OCI-LY7 (cell line): Measurements from ENCODE around the gene DNAI2. TPM values are rescaled to one million over a fixed set of nuclear protein-coding genes. Genes with fewer than 3 reads are reported as not detected.

Source experiments
- BruUV-seq: library from RNA; stranded (reverse); fragments of 400-500 nt; replicated peaks from 2 replicates; lab custom pipeline; 2021; lab: Mats Ljungman, UMichigan
- CTCF ChIA-PET: fragments of 300-600 bp; sonication (Branson Sonifier 250); formaldehyde crosslinking; loops from one replicate; lab custom pipeline; 2022; ENCODE audit warnings: antibody characterized with exemption; ENCODE audit not compliant: unreplicated experiment; lab: Charles Lee
- POLR2A ChIA-PET: fragments of 300-600 bp; sonication (Branson Sonifier 250); formaldehyde crosslinking; loops from one replicate; lab custom pipeline; 2022; ENCODE audit warnings: antibody characterized with exemption; lab: Charles Lee
- DNase-seq: peaks from one replicate; pipeline ENCODE4 v3.0.0-alpha.2; 2015; ENCODE audit warnings: low spot score
- H2AFZ ChIP-seq: fragments of 200-600 bp; sonication (generic), shearing (Covaris generic); 2 replicates; pipeline ENCODE4 v1.6.1; 2014; ENCODE audit warnings: mild to moderate bottlenecking, antibody characterized with exemption, low read length, moderate library complexity
- H3K27ac ChIP-seq: fragments of 200-600 bp; sonication (generic); 2 replicates; pipeline ENCODE4 v1.5.1; 2014; ENCODE audit warnings: mixed run types, low read depth, mild to moderate bottlenecking, moderate library complexity, low read length, inconsistent platforms; ENCODE audit not compliant: poor library complexity, severe bottlenecking
- H3K36me3 ChIP-seq: fragments of 200-600 bp; sonication (generic); 2 replicates; pipeline ENCODE4 v1.6.1; 2014; ENCODE audit warnings: mild to moderate bottlenecking, antibody characterized with exemption, low read length, moderate library complexity, mixed read lengths; ENCODE audit not compliant: insufficient read depth
- H3K4me1 ChIP-seq: fragments of 200-600 bp; sonication (generic); 2 replicates; pipeline ENCODE4 v1.5.1; 2014; ENCODE audit warnings: mild to moderate bottlenecking, low read length; ENCODE audit not compliant: insufficient read depth, poor library complexity, severe bottlenecking
- H3K4me2 ChIP-seq: fragments of 200-600 bp; sonication (generic); 2 replicates; pipeline ENCODE4 v1.6.1; 2014; ENCODE audit warnings: mild to moderate bottlenecking, low read length
- H3K4me3 ChIP-seq: fragments of 200-600 bp; sonication (generic); 2 replicates; pipeline ENCODE4 v1.5.1; 2014; ENCODE audit warnings: mild to moderate bottlenecking, low read depth, low read length; ENCODE audit not compliant: poor library complexity, severe bottlenecking
- H3K79me2 ChIP-seq: fragments of 200-600 bp; sonication (generic); 2 replicates; pipeline ENCODE4 v1.6.1; 2016; ENCODE audit warnings: low read depth, mild to moderate bottlenecking, low read length, moderate library complexity, mixed read lengths; ENCODE audit not compliant: insufficient read depth
- H3K9me2 ChIP-seq: fragments of 200-600 bp; sonication (generic); 2 replicates; pipeline ENCODE4 v1.6.1; 2016; ENCODE audit warnings: mild to moderate bottlenecking, low read length, mixed read lengths; ENCODE audit not compliant: insufficient read depth
- H3K9me3 ChIP-seq: fragments of 200-600 bp; sonication (generic); 2 replicates; pipeline ENCODE4 v1.6.1; 2014; ENCODE audit warnings: mild to moderate bottlenecking, mixed run types, low read length, mixed read lengths
- H4K20me1 ChIP-seq: fragments of 200-600 bp; sonication (generic); 2 replicates; pipeline ENCODE4 v1.6.1; 2014; ENCODE audit warnings: mild to moderate bottlenecking, antibody characterized with exemption, low read length, moderate library complexity, mixed read lengths; ENCODE audit not compliant: insufficient read depth
- EZH2phosphoT487 ChIP-seq: fragments of 200-600 bp; sonication (generic); IDR thresholded peaks from 2 replicates; pipeline ENCODE4 v1.6.1; 2018; ENCODE audit warnings: low read depth, borderline replicate concordance, mild to moderate bottlenecking, mixed run types, antibody characterized with exemption, low read length, moderate library complexity, mixed read lengths
- intact Hi-C: fragments of 100-400 bp; cut with micrococcal nuclease; formaldehyde crosslinking; loops from one replicate; pipeline ENCODE4 v1.10.0; 2022; ENCODE audit not compliant: unreplicated experiment
- total RNA-seq, 2 experiments: library from RNA; depleted of rRNA in 1 of 2; stranded (reverse); fragments of >200 nt in 1 of 2; shearing (Covaris generic) in 1 of 2; gene quantifications; 2 replicates each; pipeline ENCODE4 v1.2.3, GENCODE V29; 2014 to 2022
- TF ChIP-seq, protein P1 (sequence below): fragments of 200-600 bp; sonication (generic); conservative IDR thresholded peaks from 2 replicates; pipeline ENCODE4 v1.5.1; 2014; ENCODE audit warnings: mild to moderate bottlenecking, antibody characterized with exemption, low read length, moderate library complexity, mixed read lengths

The DNAI2 gene
- total RNA-seq, 2 experiments from 2014 or later: not detected

DNA sequence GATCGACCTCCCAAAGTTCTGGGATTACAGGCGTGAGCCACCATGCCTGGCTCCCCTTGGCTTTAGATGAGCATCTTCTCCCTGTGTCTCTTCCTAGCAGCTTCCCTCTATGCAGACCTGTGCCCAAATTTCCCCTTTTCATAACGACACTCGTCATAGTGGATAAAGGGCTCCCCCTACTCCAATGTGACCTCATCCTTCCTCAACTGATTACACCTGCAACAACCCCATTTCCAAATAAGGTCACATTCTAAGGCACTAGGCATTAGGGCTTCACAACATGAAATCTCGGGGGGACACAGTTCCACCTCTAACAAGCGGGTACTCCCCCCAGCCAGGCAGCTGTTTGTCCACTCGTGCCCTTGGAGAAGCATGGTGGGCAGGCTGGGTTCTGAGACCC is 62.3 kb downstream of the DNAI2 start:
- H3K27ac ChIP-seq: no peak overlapping the region
- H2AFZ ChIP-seq: no peak overlapping the region
- no peak overlapping the region for H3K4me2 ChIP-seq
- no peaks in the 10 kb centered on the region for H3K9me3 ChIP-seq
- no peak for DNase-seq
- CTCF ChIA-PET: no interaction called here
- H3K4me3 ChIP-seq: no peak overlapping the region
- no TSS peak for BruUV-seq
- intact Hi-C loops: no loop called here
- H3K9me2 ChIP-seq: no peaks in the 10 kb centered on the region
- H4K20me1 ChIP-seq: no peaks in the 10 kb centered on the region
- TF ChIP-seq EZH2phosphoT487: no peak
- TF ChIP-seq, protein P1, sequence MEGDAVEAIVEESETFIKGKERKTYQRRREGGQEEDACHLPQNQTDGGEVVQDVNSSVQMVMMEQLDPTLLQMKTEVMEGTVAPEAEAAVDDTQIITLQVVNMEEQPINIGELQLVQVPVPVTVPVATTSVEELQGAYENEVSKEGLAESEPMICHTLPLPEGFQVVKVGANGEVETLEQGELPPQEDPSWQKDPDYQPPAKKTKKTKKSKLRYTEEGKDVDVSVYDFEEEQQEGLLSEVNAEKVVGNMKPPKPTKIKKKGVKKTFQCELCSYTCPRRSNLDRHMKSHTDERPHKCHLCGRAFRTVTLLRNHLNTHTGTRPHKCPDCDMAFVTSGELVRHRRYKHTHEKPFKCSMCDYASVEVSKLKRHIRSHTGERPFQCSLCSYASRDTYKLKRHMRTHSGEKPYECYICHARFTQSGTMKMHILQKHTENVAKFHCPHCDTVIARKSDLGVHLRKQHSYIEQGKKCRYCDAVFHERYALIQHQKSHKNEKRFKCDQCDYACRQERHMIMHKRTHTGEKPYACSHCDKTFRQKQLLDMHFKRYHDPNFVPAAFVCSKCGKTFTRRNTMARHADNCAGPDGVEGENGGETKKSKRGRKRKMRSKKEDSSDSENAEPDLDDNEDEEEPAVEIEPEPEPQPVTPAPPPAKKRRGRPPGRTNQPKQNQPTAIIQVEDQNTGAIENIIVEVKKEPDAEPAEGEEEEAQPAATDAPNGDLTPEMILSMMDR: no peak
- H3K79me2 ChIP-seq: no peaks in the 10 kb centered on the region
- H3K36me3 ChIP-seq: no peaks in the 10 kb centered on the region
- peaks cover 13% of the 10 kb centered on the region for H3K4me1 ChIP-seq
- POLR2A ChIA-PET: no interaction called here

DNA sequence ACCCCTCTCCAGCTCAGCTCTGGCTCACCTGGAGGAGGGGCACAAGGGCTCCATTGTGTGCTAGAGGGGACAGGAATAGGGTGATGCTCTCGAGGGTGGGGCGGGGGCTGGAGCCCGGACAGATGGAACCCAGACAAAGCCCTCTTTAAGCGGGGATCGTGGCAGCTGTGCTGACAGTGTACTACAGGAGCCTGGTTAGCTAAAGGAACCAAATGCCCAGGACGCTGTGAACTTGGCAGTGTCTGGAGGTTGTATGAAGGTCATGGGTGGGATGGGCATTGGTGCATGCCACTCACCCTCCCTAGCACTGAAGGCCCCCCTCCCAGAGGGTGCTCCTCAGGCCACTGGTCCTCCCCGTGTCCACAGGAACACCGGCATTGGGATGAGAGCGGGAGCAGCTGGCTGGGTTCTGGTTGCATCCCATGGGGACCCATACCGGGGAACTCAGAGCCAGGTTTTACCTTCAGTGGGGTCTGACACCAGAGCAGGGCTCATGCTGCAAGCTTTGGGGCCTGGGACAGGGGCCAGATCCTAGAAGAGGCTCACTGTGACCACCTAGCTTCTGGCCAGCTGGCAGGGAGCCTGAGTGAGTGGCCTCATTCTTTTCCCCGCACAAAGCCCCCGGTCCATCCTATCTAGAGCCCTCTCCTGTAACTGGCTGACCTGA is 63.9 kb downstream of the DNAI2 start:
- Histone ChIP-seq H4K20me1 (no peaks in the 10 kb centered on the region), H3K9me2 (no peaks in the 10 kb centered on the region), H3K27ac (no peak overlapping the region), H2AFZ (no peak overlapping the region), H3K36me3 (no peaks in the 10 kb centered on the region), H3K4me2 (no peak overlapping the region), H3K9me3 (no peaks in the 10 kb centered on the region), H3K4me1 (peaks cover 2% of the 10 kb centered on the region), H3K79me2 (no peaks in the 10 kb centered on the region), H3K4me3 (no peak overlapping the region)
- CTCF ChIA-PET: no interaction called here
- DNase-seq: no peak
- intact Hi-C loops: no loop called here
- no TSS peak for BruUV-seq
- POLR2A ChIA-PET: no interaction called here
- TF ChIP-seq, protein P1: no peak
- TF ChIP-seq EZH2phosphoT487: no peak

DNA sequence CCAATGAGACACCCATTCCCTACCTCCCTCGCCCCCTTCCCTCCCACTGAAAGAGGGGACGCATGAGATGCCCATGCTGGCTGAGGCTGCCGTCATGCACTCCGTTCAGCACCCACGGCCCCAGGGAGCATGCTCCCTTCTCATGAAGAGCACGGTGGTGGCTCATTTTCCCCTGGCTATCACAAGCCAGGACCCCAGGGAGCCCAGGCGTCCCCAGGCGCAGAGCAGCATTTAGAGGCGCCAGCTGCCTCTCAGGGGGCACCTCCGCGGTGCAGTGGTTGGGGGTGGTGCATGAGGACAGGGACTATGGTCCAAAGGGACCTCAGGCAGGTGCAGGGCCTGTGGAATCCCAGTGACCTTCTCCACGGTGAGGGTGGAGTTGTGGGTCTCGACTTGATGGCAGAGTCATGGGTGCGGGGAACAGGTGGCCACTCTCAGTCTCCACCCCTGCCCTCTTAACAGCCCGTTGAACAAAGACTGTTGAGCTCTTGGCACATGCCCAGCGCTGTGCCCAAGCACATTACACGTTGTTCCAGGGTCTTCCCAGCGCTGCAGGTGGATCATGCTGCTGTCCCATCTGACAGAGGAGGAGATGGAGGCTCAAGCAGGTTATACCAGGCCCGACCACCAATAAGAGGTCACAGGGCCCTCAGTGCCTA is 65.6 kb downstream of the DNAI2 start:
- no peaks in the 10 kb centered on the region for H3K9me3 ChIP-seq

More for the DNA sequence above, 65.6 kb downstream of the DNAI2 start:
- ChIA-PET CTCF (no interaction called here), POLR2A (no interaction called here)
- no peaks in the 10 kb centered on the region for H3K36me3 ChIP-seq
- no peak overlapping the region for H3K4me3 ChIP-seq
- no peak overlapping the region for H3K4me2 ChIP-seq
- H3K9me2 ChIP-seq: no peaks in the 10 kb centered on the region
- H2AFZ ChIP-seq: no peak overlapping the region
- DNase-seq: no peak
- H3K4me1 ChIP-seq: no peaks in the 10 kb centered on the region
- H3K27ac ChIP-seq: no peak overlapping the region
- H3K79me2 ChIP-seq: no peaks in the 10 kb centered on the region
- intact Hi-C loops: no loop called here
- no TSS peak for BruUV-seq
- TF ChIP-seq, protein P1: no peak
- TF ChIP-seq EZH2phosphoT487: no peak
- H4K20me1 ChIP-seq: no peaks in the 10 kb centered on the region
